Liver (tissue), 3 donors: ENCODE measurements around the gene TREX2.

Experiments
- GABPA ChIP-seq, 2 donors: IDR thresholded peaks in 1 of 2; conservative IDR thresholded peaks in 1 of 2; 2 replicates each; pipeline ENCODE4 v1.6.1; 2016; ENCODE audit warnings: antibody characterized with exemption in 2 of 2, mild to moderate bottlenecking in 1 of 2, moderate library complexity in 1 of 2
- RXRA ChIP-seq, 2 donors: IDR thresholded peaks; 2 replicates each; pipeline ENCODE4 v1.6.1; 2017 to 2018; ENCODE audit warnings: antibody characterized with exemption in 2 of 2, mild to moderate bottlenecking in 1 of 2
- YY1 ChIP-seq: IDR thresholded peaks from 2 replicates; pipeline ENCODE4 v1.6.1; 2016; ENCODE audit warnings: antibody characterized with exemption, mild to moderate bottlenecking
- TF ChIP-seq, protein P1 (sequence below): IDR thresholded peaks from 2 replicates; pipeline ENCODE4 v1.6.1; 2016; ENCODE audit warnings: antibody characterized with exemption, mild to moderate bottlenecking
- TF ChIP-seq, protein P2 (sequence below): fragments of 150-350 bp; IDR thresholded peaks from 2 replicates; pipeline ENCODE4 v1.5.1; 2017; ENCODE audit warnings: improper control_type of control experiment, low read depth, low read length; ENCODE audit not compliant: missing input control
- TF ChIP-seq, protein P3 (sequence below): IDR thresholded peaks from 2 replicates; pipeline ENCODE4 v1.6.1; 2016; ENCODE audit warnings: antibody characterized with exemption
- donor health status: healthy.
- donor health status: healthy.

DNA sequence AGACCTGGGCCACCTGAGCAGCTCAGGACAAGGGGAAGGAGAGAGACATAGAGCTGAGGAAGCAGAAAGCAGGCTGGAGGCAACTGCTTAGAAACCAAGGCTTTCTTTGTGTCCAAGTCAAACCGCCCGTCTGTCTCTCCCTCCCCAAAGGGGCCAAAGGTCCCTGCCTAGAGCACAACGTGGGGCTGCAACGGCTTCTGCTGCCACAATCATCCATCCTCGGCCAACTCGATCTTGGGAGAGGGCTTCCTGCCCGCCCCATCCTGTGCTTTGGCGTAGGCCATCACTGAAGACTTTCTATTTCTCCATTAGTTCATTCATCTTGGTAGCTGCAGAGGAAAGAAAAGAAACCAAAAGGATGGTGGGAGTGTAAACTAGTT lies 1.7 kb upstream of the TREX2 start:
- TF ChIP-seq, protein P1, sequence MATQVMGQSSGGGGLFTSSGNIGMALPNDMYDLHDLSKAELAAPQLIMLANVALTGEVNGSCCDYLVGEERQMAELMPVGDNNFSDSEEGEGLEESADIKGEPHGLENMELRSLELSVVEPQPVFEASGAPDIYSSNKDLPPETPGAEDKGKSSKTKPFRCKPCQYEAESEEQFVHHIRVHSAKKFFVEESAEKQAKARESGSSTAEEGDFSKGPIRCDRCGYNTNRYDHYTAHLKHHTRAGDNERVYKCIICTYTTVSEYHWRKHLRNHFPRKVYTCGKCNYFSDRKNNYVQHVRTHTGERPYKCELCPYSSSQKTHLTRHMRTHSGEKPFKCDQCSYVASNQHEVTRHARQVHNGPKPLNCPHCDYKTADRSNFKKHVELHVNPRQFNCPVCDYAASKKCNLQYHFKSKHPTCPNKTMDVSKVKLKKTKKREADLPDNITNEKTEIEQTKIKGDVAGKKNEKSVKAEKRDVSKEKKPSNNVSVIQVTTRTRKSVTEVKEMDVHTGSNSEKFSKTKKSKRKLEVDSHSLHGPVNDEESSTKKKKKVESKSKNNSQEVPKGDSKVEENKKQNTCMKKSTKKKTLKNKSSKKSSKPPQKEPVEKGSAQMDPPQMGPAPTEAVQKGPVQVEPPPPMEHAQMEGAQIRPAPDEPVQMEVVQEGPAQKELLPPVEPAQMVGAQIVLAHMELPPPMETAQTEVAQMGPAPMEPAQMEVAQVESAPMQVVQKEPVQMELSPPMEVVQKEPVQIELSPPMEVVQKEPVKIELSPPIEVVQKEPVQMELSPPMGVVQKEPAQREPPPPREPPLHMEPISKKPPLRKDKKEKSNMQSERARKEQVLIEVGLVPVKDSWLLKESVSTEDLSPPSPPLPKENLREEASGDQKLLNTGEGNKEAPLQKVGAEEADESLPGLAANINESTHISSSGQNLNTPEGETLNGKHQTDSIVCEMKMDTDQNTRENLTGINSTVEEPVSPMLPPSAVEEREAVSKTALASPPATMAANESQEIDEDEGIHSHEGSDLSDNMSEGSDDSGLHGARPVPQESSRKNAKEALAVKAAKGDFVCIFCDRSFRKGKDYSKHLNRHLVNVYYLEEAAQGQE = no peak
- TF ChIP-seq, protein P2, sequence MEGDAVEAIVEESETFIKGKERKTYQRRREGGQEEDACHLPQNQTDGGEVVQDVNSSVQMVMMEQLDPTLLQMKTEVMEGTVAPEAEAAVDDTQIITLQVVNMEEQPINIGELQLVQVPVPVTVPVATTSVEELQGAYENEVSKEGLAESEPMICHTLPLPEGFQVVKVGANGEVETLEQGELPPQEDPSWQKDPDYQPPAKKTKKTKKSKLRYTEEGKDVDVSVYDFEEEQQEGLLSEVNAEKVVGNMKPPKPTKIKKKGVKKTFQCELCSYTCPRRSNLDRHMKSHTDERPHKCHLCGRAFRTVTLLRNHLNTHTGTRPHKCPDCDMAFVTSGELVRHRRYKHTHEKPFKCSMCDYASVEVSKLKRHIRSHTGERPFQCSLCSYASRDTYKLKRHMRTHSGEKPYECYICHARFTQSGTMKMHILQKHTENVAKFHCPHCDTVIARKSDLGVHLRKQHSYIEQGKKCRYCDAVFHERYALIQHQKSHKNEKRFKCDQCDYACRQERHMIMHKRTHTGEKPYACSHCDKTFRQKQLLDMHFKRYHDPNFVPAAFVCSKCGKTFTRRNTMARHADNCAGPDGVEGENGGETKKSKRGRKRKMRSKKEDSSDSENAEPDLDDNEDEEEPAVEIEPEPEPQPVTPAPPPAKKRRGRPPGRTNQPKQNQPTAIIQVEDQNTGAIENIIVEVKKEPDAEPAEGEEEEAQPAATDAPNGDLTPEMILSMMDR = no peak
- TF ChIP-seq, protein P3, sequence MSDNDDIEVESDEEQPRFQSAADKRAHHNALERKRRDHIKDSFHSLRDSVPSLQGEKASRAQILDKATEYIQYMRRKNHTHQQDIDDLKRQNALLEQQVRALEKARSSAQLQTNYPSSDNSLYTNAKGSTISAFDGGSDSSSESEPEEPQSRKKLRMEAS = no peak
- no peak for TF ChIP-seq GABPA (IDR thresholded peaks at IDR 0.05 in 1 of 2, conservative IDR thresholded peaks at IDR 0.05 in 1 of 2)
- no peak for TF ChIP-seq YY1
- TF ChIP-seq RXRA (IDR thresholded peaks at IDR 0.05) = no peak
